A673 (cell line): ENCODE data around the gene ARHGEF33. TPM values are rescaled to one million over a fixed set of nuclear protein-coding genes. Genes with fewer than 3 reads are reported as not detected.

Experiments used
- BruUV-seq: library from RNA; stranded (reverse); fragments of 400-500 nt; replicated peaks from 2 replicates; lab custom pipeline; 2021; lab: Mats Ljungman, UMichigan
- CTCF ChIA-PET: fragments of 300-600 bp; sonication (Branson Sonifier 250); formaldehyde crosslinking; loops from one replicate; lab custom pipeline; 2022; ENCODE audit warnings: antibody characterized with exemption; lab: Charles Lee
- POLR2A ChIA-PET: fragments of 300-600 bp; sonication (Branson Sonifier 250); formaldehyde crosslinking; loops from one replicate; lab custom pipeline; 2022; ENCODE audit warnings: antibody characterized with exemption; ENCODE audit not compliant: low non-redundant PET; lab: Charles Lee
- DNase-seq: peaks from one replicate; pipeline ENCODE4 v3.0.0-alpha.2; 2015; ENCODE audit warnings: low spot score
- H3K27ac ChIP-seq: fragments of 200-600 bp; sonication (generic); 2 replicates; pipeline ENCODE4 v1.5.1; 2016; ENCODE audit warnings: mixed run types, low read depth, mild to moderate bottlenecking, mixed read lengths, antibody characterized with exemption, low read length; ENCODE audit not compliant: poor library complexity, severe bottlenecking
- H3K27me3 ChIP-seq: fragments of 200-600 bp; sonication (generic); replicated peaks from 2 replicates; pipeline ENCODE4 v1.6.1; 2017; ENCODE audit warnings: mixed run types, low read depth, mild to moderate bottlenecking, mixed read lengths, antibody characterized with exemption, low read length; ENCODE audit not compliant: insufficient read depth, poor library complexity
- H3K36me3 ChIP-seq: fragments of 200-600 bp; sonication (generic); 2 replicates; pipeline ENCODE4 v1.6.1; 2016; ENCODE audit warnings: mixed run types, mild to moderate bottlenecking, mixed read lengths, antibody characterized with exemption, low read length; ENCODE audit not compliant: insufficient read depth, poor library complexity, severe bottlenecking
- H3K4me1 ChIP-seq: fragments of 200-600 bp; sonication (generic); 2 replicates; pipeline ENCODE4 v1.6.1; 2017; ENCODE audit warnings: mixed run types, mild to moderate bottlenecking, mixed read lengths, antibody characterized with exemption, low read length; ENCODE audit not compliant: insufficient read depth, poor library complexity, severe bottlenecking
- H3K4me3 ChIP-seq: fragments of 200-600 bp; sonication (generic); 2 replicates; pipeline ENCODE4 v1.5.1; 2016; ENCODE audit warnings: low read depth, mixed run types, mild to moderate bottlenecking, mixed read lengths, low read length; ENCODE audit not compliant: poor library complexity, severe bottlenecking
- H3K9me3 ChIP-seq: fragments of 200-600 bp; sonication (generic); 2 replicates; pipeline ENCODE4 v1.6.1; 2016; ENCODE audit warnings: mixed run types, low read depth, mild to moderate bottlenecking, mixed read lengths, antibody characterized with exemption, low read length; ENCODE audit not compliant: poor library complexity, severe bottlenecking
- CTCF ChIP-seq: fragments of 300-800, 200-600 bp; sonication (generic); conservative IDR thresholded peaks from 2 replicates; pipeline ENCODE4 v1.5.1; 2017; ENCODE audit warnings: low read depth, mild to moderate bottlenecking, antibody characterized with exemption, low read length, moderate library complexity, mixed read lengths
- EZH2 ChIP-seq: fragments of 200-600 bp; sonication (generic); IDR thresholded peaks from 2 replicates; pipeline ENCODE4 v1.6.1; 2017; ENCODE audit warnings: borderline replicate concordance, low read depth, mild to moderate bottlenecking, mixed read lengths, antibody characterized with exemption, low read length; ENCODE audit not compliant: poor library complexity, severe bottlenecking
- intact Hi-C: fragments of 100-400 bp; cut with micrococcal nuclease; formaldehyde crosslinking; loops from one replicate; pipeline ENCODE4 v1.10.0; 2022; ENCODE audit not compliant: unreplicated experiment
- total RNA-seq: library from RNA; stranded (reverse); gene quantifications from 2 replicates; pipeline ENCODE4 v1.2.3, GENCODE V29; 2021

The ARHGEF33 gene
- total RNA-seq, 1 experiment from 2014 or later, result 0.09 TPM

- POLR2A ChIA-PET, result no interaction called here
Measured at GRCh38 chr2:38951766-38952165, 62.1 kb downstream of the ARHGEF33 start.

GRCh38 chr2:38957972-38958371 is 68.3 kb downstream of the ARHGEF33 start:
- Histone ChIP-seq H3K36me3 (no peaks in the 10 kb centered on the region), H3K27me3 (no peaks in the 10 kb centered on the region), H3K27ac (no peak overlapping the region), H3K4me1 (peaks cover 3% of the 10 kb centered on the region), H3K4me3 (no peak overlapping the region), H3K9me3 (no peaks in the 10 kb centered on the region)
- TF ChIP-seq EZH2 (no peak), CTCF (no peak)
- BruUV-seq, result no TSS peak
- ChIA-PET CTCF (interaction anchor here (0.8 kb wide), 1 partner anchor 11 kb away, joined by 3 read pairs; no protein-coding TSS in a partner anchor), POLR2A (no interaction called here)
- no peak for DNase-seq
- intact Hi-C loops, result no loop called here

More at GRCh38 chr2:38951766-38952165, 62.1 kb downstream of the ARHGEF33 start:
- TF ChIP-seq EZH2, result no peak
- no peak for TF ChIP-seq CTCF
- Histone ChIP-seq H3K27ac (no peak overlapping the region), H3K9me3 (no peaks in the 10 kb centered on the region), H3K4me3 (no peak overlapping the region), H3K4me1 (no peaks in the 10 kb centered on the region), H3K36me3 (no peaks in the 10 kb centered on the region), H3K27me3 (no peaks in the 10 kb centered on the region)
- CTCF ChIA-PET, result no interaction called here
- intact Hi-C loops, result no loop called here
- BruUV-seq, result no TSS peak
- DNase-seq, result no peak

- no peaks in the 10 kb centered on the region for H3K27me3 ChIP-seq
- POLR2A ChIA-PET, result no interaction called here
Measured at GRCh38 chr2:38959466-38959865, 69.8 kb downstream of the ARHGEF33 start.

More at GRCh38 chr2:38959466-38959865, 69.8 kb downstream of the ARHGEF33 start:
- H3K9me3 ChIP-seq, result no peaks in the 10 kb centered on the region
- no peak for DNase-seq
- no peak for TF ChIP-seq CTCF
- no peak for TF ChIP-seq EZH2
- intact Hi-C loops, result no loop called here
- BruUV-seq, result no TSS peak
- CTCF ChIA-PET, result interaction anchor here (0.6 kb wide), 1 partner anchor 31 kb away, joined by 4 read pairs; no protein-coding TSS in a partner anchor
- no peak overlapping the region for H3K27ac ChIP-seq
- peaks cover 3% of the 10 kb centered on the region for H3K4me1 ChIP-seq
- no peaks in the 10 kb centered on the region for H3K36me3 ChIP-seq
- H3K4me3 ChIP-seq, result no peak overlapping the region
